HG02840 (cell line): ENCODE data around the gene INTS1.

ENCODE experiments used
- ATAC-seq: cut with Tn5 transposase; IDR thresholded peaks from one replicate; pipeline ENCODE4 v1.9.1; 2021; ENCODE audit warnings: mild to moderate bottlenecking, moderate library complexity, moderate number of reproducible peaks; ENCODE audit not compliant: unreplicated experiment, low FRiP score

INTS1 gene

GRCh38 chr7:1511444-1512422 lies 7.5 kb upstream of the INTS1 start:
- ATAC-seq: no peak

GRCh38 chr7:1510780-1511154 lies 6.6 kb upstream of the INTS1 start:
- ATAC-seq: no peak

GRCh38 chr7:1509226-1509625 lies 5.0 kb upstream of the INTS1 start:
- ATAC-seq: no peak

DNA sequence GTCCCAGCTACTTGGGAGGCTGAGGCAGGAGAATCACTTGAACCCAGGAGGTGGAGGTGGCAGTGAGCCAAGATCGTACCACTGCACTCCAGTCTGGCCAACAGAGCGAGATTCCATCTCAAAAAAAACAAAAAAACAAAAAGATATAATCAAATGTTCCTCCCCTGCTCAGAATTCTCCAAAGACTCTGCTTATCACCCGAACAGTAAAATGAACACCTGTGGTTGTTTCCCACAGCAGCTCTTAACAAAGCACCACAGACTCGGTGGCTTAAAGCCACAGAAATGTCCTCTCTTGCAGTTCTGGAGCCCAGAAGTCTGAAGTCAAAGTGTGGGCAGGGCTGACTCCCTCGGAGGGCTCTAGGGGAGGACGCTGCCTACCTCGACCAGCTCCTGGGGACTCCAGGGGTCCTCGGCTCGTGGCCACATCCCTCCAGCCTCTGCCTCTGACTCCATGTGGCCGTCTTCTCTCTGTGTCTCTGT lies 4.1 kb upstream of the INTS1 start:
- no peak for ATAC-seq

- ATAC-seq: no peak
These were observed 1.8 kb upstream of the INTS1 start for GRCh38 chr7:1505731-1506550.

DNA sequence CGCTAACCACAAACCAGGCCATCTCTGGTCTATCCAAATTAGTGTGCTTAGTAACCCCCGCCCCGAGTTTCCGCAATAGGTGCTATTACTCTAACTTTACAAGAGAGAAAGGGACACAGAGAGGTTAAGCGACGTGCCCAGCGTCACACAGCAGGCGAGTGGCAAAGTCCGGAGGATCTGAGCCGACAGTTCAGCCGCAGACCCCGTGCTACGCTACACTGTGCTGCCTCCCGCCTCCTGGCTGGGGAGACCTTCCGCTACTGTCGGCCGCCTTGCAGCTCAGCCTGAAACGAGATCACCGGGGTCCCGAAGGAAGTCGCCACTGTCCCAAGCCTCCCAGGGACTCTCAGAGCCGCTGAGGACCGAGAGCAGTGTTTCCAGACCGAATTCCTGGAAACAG lies 799 bp downstream of the INTS1 start:
- no peak for ATAC-seq

GRCh38 chr7:1502845-1503244 lies 1.3 kb downstream of the INTS1 start:
- ATAC-seq: no peak

DNA sequence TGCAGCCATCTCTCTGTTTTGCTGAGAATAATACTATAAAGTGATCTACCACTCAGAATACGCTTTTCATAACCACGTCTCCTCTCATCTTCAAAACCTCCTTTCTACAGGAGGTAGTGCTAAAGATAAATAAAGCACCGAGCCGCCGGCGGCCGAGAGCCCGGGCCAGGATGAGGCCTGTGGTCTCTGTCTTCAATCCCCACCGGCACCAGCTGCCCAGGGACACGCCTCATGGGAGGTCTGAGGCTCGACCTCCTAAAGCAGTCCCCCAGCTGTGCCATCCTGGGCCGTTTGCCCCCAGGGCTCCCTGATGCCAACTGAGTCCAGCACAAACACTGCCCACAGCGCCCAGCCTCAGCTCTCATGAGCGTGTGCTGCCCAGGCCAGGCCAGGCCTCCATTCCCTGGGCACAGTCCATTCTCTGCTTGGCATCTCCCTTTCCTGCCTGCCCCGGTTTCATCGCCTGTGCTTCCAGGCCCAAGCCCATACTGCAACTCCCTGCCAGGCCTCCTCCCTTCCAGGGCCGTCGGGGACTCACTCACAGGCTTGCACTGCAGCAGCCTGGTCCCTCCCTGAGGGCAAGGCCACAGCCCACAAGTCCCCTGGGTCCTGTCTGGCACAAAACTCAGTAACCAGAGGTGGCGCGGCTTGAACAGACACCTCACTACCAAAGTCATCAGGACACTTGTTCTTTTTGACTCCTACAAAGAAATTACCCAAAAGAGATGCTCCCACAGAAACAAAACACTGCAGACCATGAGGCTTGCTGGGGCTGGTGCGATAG lies 2.5 kb downstream of the INTS1 start:
- no peak for ATAC-seq

- ATAC-seq: no peak
These were observed 4.0 kb downstream of the INTS1 start for GRCh38 chr7:1500064-1500807.

DNA sequence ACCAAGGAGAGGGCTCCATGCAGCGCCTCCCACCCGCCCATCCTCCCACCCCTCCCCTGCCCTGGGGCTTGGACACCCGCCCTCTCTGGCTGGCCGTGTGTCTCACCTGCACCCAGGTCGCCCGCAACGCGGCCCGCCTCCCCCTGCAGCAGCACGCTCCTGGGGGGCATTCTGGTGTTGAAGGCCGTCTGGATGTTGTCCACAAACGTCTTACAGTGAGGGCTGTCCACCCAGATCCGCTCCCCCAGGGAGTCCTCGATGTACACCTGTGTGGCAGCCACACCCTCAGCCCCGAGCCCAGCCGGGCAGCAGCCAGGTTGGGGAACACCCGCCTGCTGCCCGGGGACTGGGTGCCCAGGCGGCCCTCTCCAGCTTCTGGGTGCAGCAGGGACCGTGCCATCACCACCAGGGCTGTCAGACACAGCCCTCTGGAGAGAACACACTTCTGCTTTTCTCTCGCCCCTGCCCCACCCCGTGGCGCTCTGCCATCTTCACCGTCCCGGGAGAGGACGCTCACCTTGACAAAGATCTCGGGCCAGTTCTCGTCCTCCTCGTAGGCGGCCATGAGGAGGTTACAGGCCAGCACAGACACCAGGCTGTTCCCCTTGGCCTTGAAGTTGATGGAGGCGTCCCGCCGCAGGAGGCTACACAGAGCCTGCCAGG lies 4.7 kb downstream of the INTS1 start:
- no peak for ATAC-seq

- ATAC-seq: no peak
These were observed 5.6 kb downstream of the INTS1 start for GRCh38 chr7:1498370-1499305.

DNA sequence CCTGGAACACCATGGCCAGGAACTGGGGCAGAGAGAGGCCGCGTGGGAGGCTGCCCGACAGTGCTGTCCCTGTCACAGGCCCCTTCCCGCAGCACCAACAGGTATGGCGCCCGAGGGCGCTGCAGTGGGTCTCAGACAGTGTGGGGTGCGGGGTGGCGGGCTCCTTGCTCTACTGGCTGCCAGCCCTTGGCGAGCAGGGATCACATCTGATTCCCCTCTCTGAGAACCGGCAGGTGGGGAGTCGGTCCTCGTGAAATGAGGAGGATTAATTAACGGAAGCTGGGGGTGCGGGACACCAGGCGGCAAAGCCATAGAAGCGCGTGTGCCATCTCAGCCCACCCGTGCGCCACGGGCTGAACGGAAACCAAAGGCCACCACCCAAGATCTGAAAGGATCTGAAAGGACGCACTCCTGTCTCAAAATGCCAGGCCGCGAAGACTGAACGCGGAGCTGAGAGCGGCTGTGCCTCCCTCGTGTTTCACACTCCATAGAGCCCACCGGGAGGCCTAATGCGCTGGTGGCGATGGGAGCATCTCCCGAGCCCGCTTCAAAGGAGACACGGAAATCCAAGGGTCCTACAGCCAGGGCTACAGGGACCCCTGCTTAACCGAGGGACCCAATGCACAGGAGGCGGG lies 6.8 kb downstream of the INTS1 start:
- no peak for ATAC-seq

- ATAC-seq: no peak
These were observed 7.5 kb downstream of the INTS1 start for GRCh38 chr7:1496531-1497292.

DNA sequence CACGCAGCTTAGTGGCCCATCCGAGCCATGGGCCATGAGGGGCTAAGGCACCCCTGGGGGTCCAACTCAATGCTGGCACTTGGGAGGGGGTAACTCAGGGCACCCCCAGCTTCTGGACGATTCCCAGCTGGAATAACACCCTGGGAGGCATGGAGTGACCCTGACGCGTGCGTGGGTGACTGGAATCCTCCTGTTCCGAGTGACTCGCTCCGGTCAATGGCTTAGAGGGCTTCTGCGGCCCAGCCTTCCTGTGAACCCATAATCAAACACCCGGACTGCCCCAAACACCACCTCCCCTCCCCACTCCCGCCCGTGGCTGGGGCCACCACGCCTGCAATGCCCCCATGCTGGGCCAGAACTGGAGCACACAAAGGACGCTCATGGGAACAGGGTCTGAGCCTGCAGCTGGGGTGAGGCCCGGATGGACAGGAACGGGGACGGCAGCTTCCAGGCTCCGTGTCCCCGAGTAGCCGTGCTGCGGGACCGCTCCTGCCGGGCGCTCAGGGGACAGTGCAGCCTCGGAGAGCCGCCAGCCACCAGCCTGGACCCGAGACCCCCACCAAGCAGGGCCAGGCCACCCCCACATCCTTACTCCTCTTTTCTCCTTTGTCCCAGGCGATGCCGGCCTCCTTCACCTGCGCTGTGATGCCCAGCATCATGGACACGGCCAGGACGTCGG lies 8.5 kb downstream of the INTS1 start:
- no peak for ATAC-seq

DNA sequence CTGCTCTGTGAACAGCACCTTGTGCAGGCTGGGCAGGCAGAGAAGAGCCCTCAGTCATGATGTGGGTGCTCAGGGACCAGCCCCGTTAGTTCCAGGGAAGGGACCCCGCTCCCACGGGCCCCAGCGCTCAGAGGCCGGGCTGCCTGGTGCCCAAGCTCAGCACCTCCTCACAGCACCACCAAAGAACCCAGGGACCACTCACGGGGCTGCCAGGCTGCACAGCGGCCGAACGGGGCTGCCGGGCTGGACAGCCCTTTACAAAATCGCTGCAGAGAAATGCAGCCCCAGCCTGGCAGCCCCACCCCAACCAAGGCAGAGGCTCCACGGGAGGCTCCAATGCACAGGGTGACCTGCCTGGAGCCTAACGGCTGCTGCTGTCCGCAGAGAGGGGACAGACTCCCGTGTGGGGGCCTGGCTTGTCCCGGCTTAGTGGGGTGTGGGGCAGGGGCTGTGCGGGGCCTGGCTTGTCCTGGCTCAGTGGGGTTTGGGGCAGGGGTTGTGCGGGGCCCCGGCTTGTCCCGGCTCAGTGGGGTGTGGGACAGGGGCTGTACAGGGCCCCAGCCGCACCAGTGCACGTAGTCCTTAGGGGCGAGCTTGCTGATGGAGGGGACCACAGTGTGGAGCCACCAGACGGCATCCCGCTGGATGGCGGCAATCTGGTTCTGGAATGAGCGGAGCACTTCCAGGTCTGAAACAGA lies 9.2 kb downstream of the INTS1 start:
- ATAC-seq: no peak

DNA sequence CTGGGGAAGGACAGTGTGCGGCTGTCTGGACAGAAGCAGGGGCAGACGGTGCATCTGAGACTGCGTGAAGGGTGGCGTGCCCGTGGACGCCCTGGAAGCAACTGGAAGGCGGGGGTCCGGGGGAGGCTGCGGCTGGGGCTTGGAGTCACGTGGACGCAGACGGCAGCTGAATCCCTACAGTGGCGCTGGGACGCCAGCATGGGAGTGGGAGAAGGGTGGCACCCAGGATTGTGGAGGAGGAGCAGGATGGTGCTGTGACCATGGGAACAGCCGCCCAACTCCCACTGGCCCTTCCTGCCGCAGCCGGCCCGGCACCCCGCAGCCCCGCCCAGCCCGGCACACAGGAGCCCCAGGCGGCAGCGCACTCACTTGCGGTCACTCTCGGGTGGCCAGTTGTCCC lies 9.7 kb downstream of the INTS1 start:
- ATAC-seq: no peak
